Activated naive CD8-positive, alpha-beta T cell treated with anti-CD3 and anti-CD28 coated beads, Interleukin-2, amount 50 U/mL, for 24 hours (primary cell): ENCODE measurements around the gene SMIM32.

ENCODE experiments used
- ATAC-seq: fragments of 150-1000 bp; cut with Tn5 transposase; one replicate; pipeline ENCODE4 v1.10.0; 2021
- DNase-seq: peaks from one replicate; pipeline ENCODE4 v3.0.0; 2021
- H3K27ac Mint-ChIP-seq: one replicate; pipeline ENCODE4 v1.8.0; 2021; ENCODE audit warnings: mild to moderate bottlenecking, mixed read lengths
- H3K27me3 Mint-ChIP-seq: one replicate; pipeline ENCODE4 v1.8.0; 2021; ENCODE audit warnings: mixed read lengths
- H3K36me3 Mint-ChIP-seq: one replicate; pipeline ENCODE4 v1.8.0; 2021; ENCODE audit warnings: low read depth, mixed read lengths
- H3K4me1 Mint-ChIP-seq: one replicate; pipeline ENCODE4 v1.8.0; 2021; ENCODE audit warnings: mixed read lengths
- H3K4me3 Mint-ChIP-seq: one replicate; pipeline ENCODE4 v1.8.0; 2021; ENCODE audit warnings: mild to moderate bottlenecking, moderate library complexity, mixed read lengths
- H3K9me3 Mint-ChIP-seq: one replicate; pipeline ENCODE4 v1.8.0; 2021; ENCODE audit warnings: mixed read lengths

SMIM32 gene

GRCh38 chr5:136192526-136193321 is at the start of gene SMIM32:
TSS of gene SMIM32 (minus strand) at chr5:136193162. CDS start at chr5:136192524, 638 bp downstream.
- ATAC-seq: no peak

GRCh38 chr5:136242611-136243010 is 49.6 kb upstream of the SMIM32 start:
- no peak overlapping the region for H3K27ac Mint-ChIP-seq
- H3K36me3 Mint-ChIP-seq: no peaks in the 10 kb centered on the region
- ATAC-seq (no peak), DNase-seq (no peak)
- no peaks in the 10 kb centered on the region for H3K4me1 Mint-ChIP-seq
- H3K4me3 Mint-ChIP-seq: no peak overlapping the region
- H3K27me3 Mint-ChIP-seq: peaks cover 2% of the 10 kb centered on the region
- no peaks in the 10 kb centered on the region for H3K9me3 Mint-ChIP-seq

More at GRCh38 chr5:136192526-136193321, at the start of gene SMIM32:
- Mint-ChIP-seq H3K9me3 (no peaks in the 10 kb centered on the region), H3K27ac (no peak within 1 kb of the TSS), H3K4me1 (no peaks in the 10 kb centered on the region), H3K36me3 (no peaks in the 10 kb centered on the region), H3K4me3 (no peak within 1 kb of the TSS), H3K27me3 (peaks cover 38% of the 10 kb centered on the region)
- no peak for DNase-seq

GRCh38 chr5:136242136-136242535 is 49.2 kb upstream of the SMIM32 start:
- no peaks in the 10 kb centered on the region for H3K36me3 Mint-ChIP-seq
- H3K4me3 Mint-ChIP-seq: no peak overlapping the region
- no peaks in the 10 kb centered on the region for H3K9me3 Mint-ChIP-seq
- H3K4me1 Mint-ChIP-seq: no peaks in the 10 kb centered on the region
- no peak overlapping the region for H3K27ac Mint-ChIP-seq
- no peak for ATAC-seq
- peaks cover 2% of the 10 kb centered on the region for H3K27me3 Mint-ChIP-seq
- DNase-seq: no peak

- H3K36me3 Mint-ChIP-seq: no peaks in the 10 kb centered on the region
- H3K9me3 Mint-ChIP-seq: no peaks in the 10 kb centered on the region
Measured at GRCh38 chr5:136240894-136241293, 47.9 kb upstream of the SMIM32 start.

GRCh38 chr5:136236479-136237083 is 43.6 kb upstream of the SMIM32 start:
- ATAC-seq: no peak
- Mint-ChIP-seq H3K27ac (no peak overlapping the region), H3K4me3 (no peak overlapping the region), H3K4me1 (no peaks in the 10 kb centered on the region), H3K36me3 (no peaks in the 10 kb centered on the region), H3K9me3 (no peaks in the 10 kb centered on the region), H3K27me3 (no peaks in the 10 kb centered on the region)
- DNase-seq: no peak

More at GRCh38 chr5:136240894-136241293, 47.9 kb upstream of the SMIM32 start:
- no peak overlapping the region for H3K4me3 Mint-ChIP-seq
- H3K4me1 Mint-ChIP-seq: no peaks in the 10 kb centered on the region
- no peak overlapping the region for H3K27ac Mint-ChIP-seq
- H3K27me3 Mint-ChIP-seq: no peaks in the 10 kb centered on the region
- ATAC-seq: no peak
- DNase-seq: no peak

GRCh38 chr5:136235321-136235720 is 42.4 kb upstream of the SMIM32 start:
- H3K9me3 Mint-ChIP-seq: no peaks in the 10 kb centered on the region
- H3K4me3 Mint-ChIP-seq: no peak overlapping the region
- no peak for ATAC-seq
- DNase-seq: no peak
- H3K4me1 Mint-ChIP-seq: no peaks in the 10 kb centered on the region
- peaks cover 3% of the 10 kb centered on the region for H3K27me3 Mint-ChIP-seq
- H3K27ac Mint-ChIP-seq: no peak overlapping the region
- no peaks in the 10 kb centered on the region for H3K36me3 Mint-ChIP-seq

- DNase-seq: no peak
- H3K9me3 Mint-ChIP-seq: no peaks in the 10 kb centered on the region
- no peaks in the 10 kb centered on the region for H3K36me3 Mint-ChIP-seq
- no peak overlapping the region for H3K4me3 Mint-ChIP-seq
- H3K27ac Mint-ChIP-seq: no peak overlapping the region
- H3K4me1 Mint-ChIP-seq: no peaks in the 10 kb centered on the region
- ATAC-seq: no peak
- H3K27me3 Mint-ChIP-seq: peaks cover 8% of the 10 kb centered on the region
Measured at GRCh38 chr5:136232316-136232715, 39.4 kb upstream of the SMIM32 start.

- Mint-ChIP-seq H3K36me3 (no peaks in the 10 kb centered on the region), H3K27me3 (peaks cover 8% of the 10 kb centered on the region), H3K27ac (no peak overlapping the region), H3K4me3 (no peak overlapping the region), H3K9me3 (no peaks in the 10 kb centered on the region), H3K4me1 (no peaks in the 10 kb centered on the region)
- no peak for DNase-seq
- no peak for ATAC-seq
Measured at GRCh38 chr5:136230176-136230575, 37.2 kb upstream of the SMIM32 start.

- Mint-ChIP-seq H3K27ac (no peak overlapping the region), H3K4me1 (no peaks in the 10 kb centered on the region), H3K9me3 (no peaks in the 10 kb centered on the region), H3K27me3 (peaks cover 11% of the 10 kb centered on the region), H3K36me3 (no peaks in the 10 kb centered on the region), H3K4me3 (no peak overlapping the region)
- no peak for ATAC-seq
- no peak for DNase-seq
Measured at GRCh38 chr5:136228136-136228757, 35.3 kb upstream of the SMIM32 start.

GRCh38 chr5:136226401-136226800 is 33.4 kb upstream of the SMIM32 start:
- H3K9me3 Mint-ChIP-seq: peaks cover 4% of the 10 kb centered on the region
- H3K36me3 Mint-ChIP-seq: no peaks in the 10 kb centered on the region
- H3K27ac Mint-ChIP-seq: no peak overlapping the region
- DNase-seq: no peak
- no peaks in the 10 kb centered on the region for H3K4me1 Mint-ChIP-seq
- peaks cover 12% of the 10 kb centered on the region for H3K27me3 Mint-ChIP-seq
- no peak overlapping the region for H3K4me3 Mint-ChIP-seq
- ATAC-seq: no peak

- Mint-ChIP-seq H3K36me3 (no peaks in the 10 kb centered on the region), H3K9me3 (peaks cover 9% of the 10 kb centered on the region), H3K4me1 (no peaks in the 10 kb centered on the region), H3K27ac (no peak overlapping the region), H3K4me3 (no peak overlapping the region), H3K27me3 (peaks cover 13% of the 10 kb centered on the region)
- ATAC-seq (no peak), DNase-seq (no peak)
Measured at GRCh38 chr5:136225796-136226195, 32.8 kb upstream of the SMIM32 start.

- Mint-ChIP-seq H3K4me3 (no peak overlapping the region), H3K9me3 (peaks cover 14% of the 10 kb centered on the region), H3K27me3 (peaks cover 5% of the 10 kb centered on the region), H3K27ac (no peak overlapping the region), H3K4me1 (no peaks in the 10 kb centered on the region), H3K36me3 (no peaks in the 10 kb centered on the region)
- ATAC-seq: no peak
- DNase-seq: no peak
Measured at GRCh38 chr5:136222580-136223235, 29.7 kb upstream of the SMIM32 start.

GRCh38 chr5:136221340-136221739 is 28.4 kb upstream of the SMIM32 start:
- H3K36me3 Mint-ChIP-seq: no peaks in the 10 kb centered on the region
- no peak overlapping the region for H3K27ac Mint-ChIP-seq
- peaks cover 14% of the 10 kb centered on the region for H3K9me3 Mint-ChIP-seq
- DNase-seq (no peak), ATAC-seq (no peak)
- no peaks in the 10 kb centered on the region for H3K4me1 Mint-ChIP-seq
- H3K4me3 Mint-ChIP-seq: no peak overlapping the region
- peaks cover 5% of the 10 kb centered on the region for H3K27me3 Mint-ChIP-seq

GRCh38 chr5:136216230-136216629 is 23.3 kb upstream of the SMIM32 start:
- no peaks in the 10 kb centered on the region for H3K36me3 Mint-ChIP-seq
- no peak for ATAC-seq
- no peak overlapping the region for H3K4me3 Mint-ChIP-seq

More at GRCh38 chr5:136216230-136216629, 23.3 kb upstream of the SMIM32 start:
- no peak for DNase-seq
- Mint-ChIP-seq H3K27me3 (peaks cover 2% of the 10 kb centered on the region), H3K9me3 (peaks cover 8% of the 10 kb centered on the region), H3K4me1 (no peaks in the 10 kb centered on the region), H3K27ac (no peak overlapping the region)
